Hepatocyte (in vitro differentiated cells): ENCODE results near the gene TPRKB.

Source experiments
- CTCF ChIP-seq: fragments of 200-600 bp; sonication (generic); IDR thresholded peaks from 2 replicates; pipeline ENCODE4 v1.5.1; 2016; ENCODE audit warnings: antibody characterized with exemption, mild to moderate bottlenecking; ENCODE audit not compliant: poor library complexity
- EZH2 ChIP-seq: fragments of 200-600 bp; sonication (generic); IDR thresholded peaks from 2 replicates; pipeline ENCODE4 v1.6.1; 2016; ENCODE audit warnings: antibody characterized with exemption, mild to moderate bottlenecking, borderline replicate concordance
- EZH2phosphoT487 ChIP-seq: fragments of 200-600 bp; sonication (generic); IDR thresholded peaks from one replicate; pipeline ENCODE4 v1.6.1; 2018; ENCODE audit warnings: antibody characterized with exemption, mild to moderate bottlenecking, low read depth, moderate library complexity; ENCODE audit not compliant: unreplicated experiment, severe bottlenecking

GRCh38 chr2:73701968-73702665 lies 35.0 kb downstream of the TPRKB start:
- TF ChIP-seq CTCF = no peak
- TF ChIP-seq EZH2 = no peak
- TF ChIP-seq EZH2phosphoT487 = no peak
